Effector CD4-positive, alpha-beta T cell (primary cell): ENCODE measurements around the gene PARM1. TPM values are rescaled to one million over a fixed set of nuclear protein-coding genes. Genes with fewer than 3 reads are reported as not detected.

Source experiments
- DNase-seq: peaks from one replicate; pipeline ENCODE4 v3.0.0-alpha.2; 2020
- total RNA-seq: gene quantifications from one replicate; lab custom pipeline; 2026; lab: John Stamatoyannopoulos, UW

PARM1 gene
- total RNA-seq = not detected

GRCh38 chr4:74932832-74933561 is at the start of gene PARM1:
TSS of gene PARM1 (plus strand) at chr4:74933116. CDS start at chr4:74933328, 212 bp downstream.
- no peak for DNase-seq

- no peak for DNase-seq
These were observed 48.6 kb upstream of the PARM1 start for GRCh38 chr4:74884266-74884665.

GRCh38 chr4:74886484-74886883 is 46.4 kb upstream of the PARM1 start:
- no peak for DNase-seq

- no peak for DNase-seq
These were observed 42.6 kb upstream of the PARM1 start for GRCh38 chr4:74890341-74890740.

- DNase-seq = no peak
These were observed 41.9 kb upstream of the PARM1 start for GRCh38 chr4:74891037-74891436.

GRCh38 chr4:74893171-74893570 is 39.7 kb upstream of the PARM1 start:
- no peak for DNase-seq

GRCh38 chr4:74896595-74896994 is 36.3 kb upstream of the PARM1 start:
- no peak for DNase-seq

GRCh38 chr4:74897386-74897785 is 35.5 kb upstream of the PARM1 start:
- no peak for DNase-seq

- no peak for DNase-seq
These were observed 32.1 kb upstream of the PARM1 start for GRCh38 chr4:74900862-74901261.

- no peak for DNase-seq
These were observed 28.3 kb upstream of the PARM1 start for GRCh38 chr4:74904509-74905065.

- DNase-seq = no peak
These were observed 26.1 kb upstream of the PARM1 start for GRCh38 chr4:74906771-74907170.

GRCh38 chr4:74919783-74920182 is 13.1 kb upstream of the PARM1 start:
- no peak for DNase-seq

- no peak for DNase-seq
These were observed 12.2 kb upstream of the PARM1 start for GRCh38 chr4:74920704-74921103.

- no peak for DNase-seq
These were observed 11.4 kb upstream of the PARM1 start for GRCh38 chr4:74921490-74921889.

GRCh38 chr4:74926007-74926406 is 6.9 kb upstream of the PARM1 start:
- no peak for DNase-seq

- DNase-seq = no peak
These were observed 2.8 kb upstream of the PARM1 start for GRCh38 chr4:74930162-74930561.

GRCh38 chr4:74931376-74931775 is 1.5 kb upstream of the PARM1 start:
- DNase-seq = no peak

- no peak for DNase-seq
These were observed 906 bp upstream of the PARM1 start for GRCh38 chr4:74932010-74932409.

- DNase-seq = no peak
These were observed 673 bp downstream of the PARM1 start for GRCh38 chr4:74933562-74934015.

GRCh38 chr4:74934016-74934831 is 1.3 kb downstream of the PARM1 start:
- no peak for DNase-seq

GRCh38 chr4:74934888-74935287 is 2.0 kb downstream of the PARM1 start:
- no peak for DNase-seq

GRCh38 chr4:74941123-74941522 is 8.2 kb downstream of the PARM1 start:
- no peak for DNase-seq

GRCh38 chr4:74942251-74942917 is 9.5 kb downstream of the PARM1 start:
- no peak for DNase-seq
